ENCODE measurements around the gene ELOB.

ELOB gene

GRCh38 chr16:2777231-2777902 is at the start of gene ELOB:
Gene ELOB (minus strand): TSS chr16:2777280. CDS start chr16:2777239, 41 bp downstream.
- H3K4me3 ChIP-seq (ENCODE audit: low read depth, low read length), result peak within 1 kb of the TSS; percentile 91
- peak; percentile 21 for DNase-seq (ENCODE audit: low read depth)
- no peak for TF ChIP-seq CTCF (IDR thresholded peaks at IDR 0.05; ENCODE audit: control insufficient read depth, extremely low read depth, insufficient read depth)

- no peak for TF ChIP-seq CTCF (IDR thresholded peaks at IDR 0.05; ENCODE audit: control insufficient read depth, extremely low read depth, insufficient read depth)
- H3K4me3 ChIP-seq (ENCODE audit: low read depth, low read length), result no peak overlapping the region
- no peak for DNase-seq (ENCODE audit: low read depth)
Measured at GRCh38 chr16:2825906-2826305, 48.8 kb upstream of the ELOB start.

- no peak for DNase-seq (ENCODE audit: low read depth)
- no peak overlapping the region for H3K4me3 ChIP-seq (ENCODE audit: low read depth, low read length)
- TF ChIP-seq CTCF (IDR thresholded peaks at IDR 0.05; ENCODE audit: control insufficient read depth, extremely low read depth, insufficient read depth), result no peak
Measured at GRCh38 chr16:2825049-2825742, 48.1 kb upstream of the ELOB start.

- TF ChIP-seq CTCF (IDR thresholded peaks at IDR 0.05; ENCODE audit: control insufficient read depth, extremely low read depth, insufficient read depth), result no peak
- H3K4me3 ChIP-seq (ENCODE audit: low read depth, low read length), result no peak overlapping the region
- DNase-seq (ENCODE audit: low read depth), result no peak
Measured at GRCh38 chr16:2824626-2825025, 47.5 kb upstream of the ELOB start.

- H3K4me3 ChIP-seq (ENCODE audit: low read depth, low read length), result no peak overlapping the region
- no peak for DNase-seq (ENCODE audit: low read depth)
Measured at GRCh38 chr16:2822496-2822895, 45.4 kb upstream of the ELOB start.

GRCh38 chr16:2822158-2822495 is 45.0 kb upstream of the ELOB start:
- TF ChIP-seq CTCF (IDR thresholded peaks at IDR 0.05; ENCODE audit: control insufficient read depth, extremely low read depth, insufficient read depth), result no peak
- no peak overlapping the region for H3K4me3 ChIP-seq (ENCODE audit: low read depth, low read length)
- no peak for DNase-seq (ENCODE audit: low read depth)

More at GRCh38 chr16:2822496-2822895, 45.4 kb upstream of the ELOB start:
- no peak for TF ChIP-seq CTCF (IDR thresholded peaks at IDR 0.05; ENCODE audit: control insufficient read depth, extremely low read depth, insufficient read depth)

Measured in LNCaP clone FGC (cell line).